ENCODE measurements around the gene MESP2.

DNA sequence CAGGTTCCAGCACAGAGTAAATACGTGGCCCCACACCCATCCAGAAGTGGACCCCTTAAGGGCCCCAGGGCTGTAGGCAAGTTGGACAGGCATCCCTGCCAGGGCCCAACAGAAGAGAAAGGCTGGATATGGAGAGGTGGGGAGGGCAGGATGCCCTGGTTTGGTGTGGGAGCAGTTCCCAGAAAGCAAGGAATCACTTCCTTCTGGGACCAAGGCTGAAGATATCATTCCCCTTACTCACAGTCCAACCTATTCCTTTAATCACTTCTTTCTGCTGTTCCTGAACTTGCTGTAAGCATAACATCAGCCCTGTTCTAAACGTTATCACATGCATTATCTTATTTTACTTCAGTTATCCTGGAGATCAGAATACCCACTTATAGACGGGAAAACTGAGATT is 6.1 kb upstream of the MESP2 start:
- TF ChIP-seq, protein P1, sequence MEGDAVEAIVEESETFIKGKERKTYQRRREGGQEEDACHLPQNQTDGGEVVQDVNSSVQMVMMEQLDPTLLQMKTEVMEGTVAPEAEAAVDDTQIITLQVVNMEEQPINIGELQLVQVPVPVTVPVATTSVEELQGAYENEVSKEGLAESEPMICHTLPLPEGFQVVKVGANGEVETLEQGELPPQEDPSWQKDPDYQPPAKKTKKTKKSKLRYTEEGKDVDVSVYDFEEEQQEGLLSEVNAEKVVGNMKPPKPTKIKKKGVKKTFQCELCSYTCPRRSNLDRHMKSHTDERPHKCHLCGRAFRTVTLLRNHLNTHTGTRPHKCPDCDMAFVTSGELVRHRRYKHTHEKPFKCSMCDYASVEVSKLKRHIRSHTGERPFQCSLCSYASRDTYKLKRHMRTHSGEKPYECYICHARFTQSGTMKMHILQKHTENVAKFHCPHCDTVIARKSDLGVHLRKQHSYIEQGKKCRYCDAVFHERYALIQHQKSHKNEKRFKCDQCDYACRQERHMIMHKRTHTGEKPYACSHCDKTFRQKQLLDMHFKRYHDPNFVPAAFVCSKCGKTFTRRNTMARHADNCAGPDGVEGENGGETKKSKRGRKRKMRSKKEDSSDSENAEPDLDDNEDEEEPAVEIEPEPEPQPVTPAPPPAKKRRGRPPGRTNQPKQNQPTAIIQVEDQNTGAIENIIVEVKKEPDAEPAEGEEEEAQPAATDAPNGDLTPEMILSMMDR (conservative IDR thresholded peaks at IDR 0.05 in 1 of 2, IDR thresholded peaks at IDR 0.05 in 1 of 2; ENCODE audit: extremely low read depth in 1 of 2, insufficient read depth in 1 of 2, low read depth in 1 of 2, low read length in 2 of 2) = no peak
- no peak for TF ChIP-seq EZH2 (IDR thresholded peaks at IDR 0.05; ENCODE audit: borderline replicate concordance, low read length)
